Measurements from ENCODE around the gene EFHC1. TPM values are rescaled to one million over a fixed set of nuclear protein-coding genes. Genes with fewer than 3 reads are reported as not detected.
A peak's percentile ranks its signal among the peaks of the same experiment; 100 is the strongest.

Gene EFHC1
- total RNA-seq, 1 donor from 2014 or later, result 9.6 TPM

DNA sequence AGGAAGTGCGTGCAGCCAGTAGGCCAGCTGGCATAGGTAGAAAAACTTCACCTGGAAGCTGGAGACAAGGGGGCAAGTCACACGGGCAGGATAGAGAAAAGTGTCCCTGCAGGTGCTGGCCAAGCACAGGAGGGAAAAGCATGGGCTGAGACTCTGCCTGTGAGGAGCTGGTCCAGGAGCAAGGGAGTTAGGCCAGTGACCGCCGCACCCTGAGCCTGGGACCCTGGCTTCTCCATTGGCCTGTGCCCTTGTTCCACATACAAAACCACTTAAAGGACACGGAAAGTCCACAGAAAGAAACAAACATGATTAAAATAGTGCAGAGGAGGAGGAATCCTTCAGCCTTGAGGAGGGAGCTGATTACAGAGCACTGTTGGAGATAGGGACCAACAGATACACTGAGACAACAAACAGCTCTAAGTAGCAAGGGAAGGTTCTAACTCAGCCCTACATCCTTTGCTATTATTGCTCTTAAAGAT, 88.2 kb downstream of the EFHC1 start:
- Mint-ChIP-seq H3K27ac (ENCODE audit: unreplicated experiment) (peak overlapping the region; percentile 96), H3K27me3 (ENCODE audit: low read depth) (no peaks in the 10 kb centered on the region), H3K36me3 (ENCODE audit: low read depth) (peaks cover 60% of the 10 kb centered on the region), H3K4me1 (ENCODE audit: low read depth) (peaks cover 87% of the 10 kb centered on the region), H3K9me3 (ENCODE audit: low read depth) (no peaks in the 10 kb centered on the region), H3K4me3 (ENCODE audit: unreplicated experiment) (no peak overlapping the region)
- TF ChIP-seq, protein P1, sequence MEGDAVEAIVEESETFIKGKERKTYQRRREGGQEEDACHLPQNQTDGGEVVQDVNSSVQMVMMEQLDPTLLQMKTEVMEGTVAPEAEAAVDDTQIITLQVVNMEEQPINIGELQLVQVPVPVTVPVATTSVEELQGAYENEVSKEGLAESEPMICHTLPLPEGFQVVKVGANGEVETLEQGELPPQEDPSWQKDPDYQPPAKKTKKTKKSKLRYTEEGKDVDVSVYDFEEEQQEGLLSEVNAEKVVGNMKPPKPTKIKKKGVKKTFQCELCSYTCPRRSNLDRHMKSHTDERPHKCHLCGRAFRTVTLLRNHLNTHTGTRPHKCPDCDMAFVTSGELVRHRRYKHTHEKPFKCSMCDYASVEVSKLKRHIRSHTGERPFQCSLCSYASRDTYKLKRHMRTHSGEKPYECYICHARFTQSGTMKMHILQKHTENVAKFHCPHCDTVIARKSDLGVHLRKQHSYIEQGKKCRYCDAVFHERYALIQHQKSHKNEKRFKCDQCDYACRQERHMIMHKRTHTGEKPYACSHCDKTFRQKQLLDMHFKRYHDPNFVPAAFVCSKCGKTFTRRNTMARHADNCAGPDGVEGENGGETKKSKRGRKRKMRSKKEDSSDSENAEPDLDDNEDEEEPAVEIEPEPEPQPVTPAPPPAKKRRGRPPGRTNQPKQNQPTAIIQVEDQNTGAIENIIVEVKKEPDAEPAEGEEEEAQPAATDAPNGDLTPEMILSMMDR (IDR thresholded peaks at IDR 0.05), result no peak
- DNase-seq (ENCODE audit: low spot score), result no peak

DNA sequence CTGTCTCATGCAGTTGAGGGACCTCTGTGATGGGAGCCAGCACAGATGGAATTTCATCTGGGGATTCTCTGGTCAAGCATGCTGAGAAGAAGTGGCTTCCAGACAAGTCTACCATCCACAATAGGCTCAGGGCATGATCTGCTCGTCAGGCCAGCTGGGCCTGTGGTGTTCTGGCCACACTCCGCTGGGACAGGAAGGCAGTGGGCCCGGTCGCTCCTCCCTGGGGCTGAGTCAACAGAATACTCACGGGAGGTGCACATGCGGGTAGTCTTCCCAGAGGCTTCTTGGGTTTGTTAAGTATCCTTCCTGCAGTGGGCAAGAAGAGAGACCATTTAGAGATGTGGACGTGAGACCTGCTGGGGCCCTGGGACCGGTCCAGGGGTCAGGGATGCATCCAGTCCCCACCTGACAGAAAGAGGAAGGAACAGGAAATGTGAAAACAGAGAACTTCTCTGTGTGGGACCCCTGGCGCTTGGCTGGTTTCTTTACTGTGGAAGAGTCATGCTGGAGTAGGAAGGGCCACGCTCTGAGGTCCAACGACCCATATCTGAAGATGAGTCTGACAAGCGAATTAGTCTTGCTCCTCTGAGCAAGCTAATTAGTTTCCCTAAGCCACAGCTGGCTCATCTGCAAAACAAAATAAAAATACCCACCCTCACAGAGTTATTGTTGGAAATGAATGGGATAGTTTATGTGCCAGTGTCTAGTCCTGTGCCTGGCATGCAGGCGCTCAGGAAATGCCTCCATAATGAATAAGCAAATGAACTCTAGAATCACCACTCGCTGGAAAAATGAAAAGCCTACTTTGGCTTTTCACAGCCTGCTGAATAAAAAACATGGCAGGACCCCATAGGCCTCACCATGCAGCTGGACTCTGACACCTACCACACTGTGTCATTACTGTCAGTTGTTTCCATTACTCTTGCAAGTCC, 89.4 kb downstream of the EFHC1 start:
- DNase-seq (ENCODE audit: low spot score), result no peak
- peaks cover 87% of the 10 kb centered on the region for H3K4me1 Mint-ChIP-seq (ENCODE audit: low read depth)
- peak overlapping the region; percentile 96 for H3K27ac Mint-ChIP-seq (ENCODE audit: unreplicated experiment)
- TF ChIP-seq, protein P1 (IDR thresholded peaks at IDR 0.05), result no peak
- H3K27me3 Mint-ChIP-seq (ENCODE audit: low read depth), result no peaks in the 10 kb centered on the region
- H3K4me3 Mint-ChIP-seq (ENCODE audit: unreplicated experiment), result peak overlapping the region; percentile 28
- H3K36me3 Mint-ChIP-seq (ENCODE audit: low read depth), result peaks cover 69% of the 10 kb centered on the region
- H3K9me3 Mint-ChIP-seq (ENCODE audit: low read depth), result no peaks in the 10 kb centered on the region

DNA sequence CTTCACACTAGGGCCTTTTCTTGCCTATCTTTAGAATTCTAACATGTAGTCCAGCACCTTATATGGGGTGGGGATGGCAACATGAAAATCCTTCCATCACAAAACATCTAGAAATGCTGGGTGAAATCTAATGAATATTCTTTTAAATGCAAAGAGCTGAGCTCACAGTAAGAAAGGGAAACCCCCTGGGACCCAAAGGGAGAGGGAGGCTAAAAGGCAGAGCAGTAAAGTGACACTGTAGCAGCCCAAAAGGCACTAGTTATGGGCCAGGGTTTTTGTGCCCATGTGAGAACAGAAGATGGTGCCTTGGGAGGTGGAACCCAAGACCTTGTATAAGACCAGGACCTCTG, 90.0 kb downstream of the EFHC1 start:
- Mint-ChIP-seq H3K27ac (ENCODE audit: unreplicated experiment) (peak overlapping the region; percentile 96), H3K9me3 (ENCODE audit: low read depth) (no peaks in the 10 kb centered on the region), H3K4me1 (ENCODE audit: low read depth) (peaks cover 87% of the 10 kb centered on the region), H3K36me3 (ENCODE audit: low read depth) (peaks cover 69% of the 10 kb centered on the region), H3K27me3 (ENCODE audit: low read depth) (no peaks in the 10 kb centered on the region), H3K4me3 (ENCODE audit: unreplicated experiment) (no peak overlapping the region)
- DNase-seq (ENCODE audit: low spot score), result no peak
- TF ChIP-seq, protein P1 (IDR thresholded peaks at IDR 0.05), result no peak

DNA sequence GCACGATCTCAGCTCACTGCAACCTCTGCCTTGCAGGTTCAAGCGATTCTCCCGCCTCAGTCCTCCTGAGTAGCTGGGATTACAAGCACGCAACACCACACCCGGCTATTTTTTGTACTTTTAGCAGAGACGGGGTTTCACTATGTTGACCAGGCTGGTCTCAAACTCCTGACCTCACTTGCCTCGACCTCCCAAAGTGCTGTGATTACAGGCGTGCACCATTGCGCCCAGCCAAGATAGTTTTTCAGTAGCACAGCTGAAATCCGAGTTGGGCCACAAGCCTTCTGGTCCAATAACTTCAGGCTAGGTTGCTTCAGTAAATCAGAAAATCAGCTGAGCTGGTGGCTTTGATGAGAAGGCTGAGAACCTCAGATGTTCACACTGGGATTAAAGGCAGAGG, 91.0 kb downstream of the EFHC1 start:
- Mint-ChIP-seq H3K27me3 (ENCODE audit: low read depth) (no peaks in the 10 kb centered on the region), H3K4me1 (ENCODE audit: low read depth) (peaks cover 91% of the 10 kb centered on the region), H3K36me3 (ENCODE audit: low read depth) (peaks cover 64% of the 10 kb centered on the region), H3K9me3 (ENCODE audit: low read depth) (no peaks in the 10 kb centered on the region), H3K4me3 (ENCODE audit: unreplicated experiment) (no peak overlapping the region), H3K27ac (ENCODE audit: unreplicated experiment) (peak overlapping the region; percentile 96)
- DNase-seq (ENCODE audit: low spot score), result no peak
- TF ChIP-seq, protein P1 (IDR thresholded peaks at IDR 0.05), result no peak

DNA sequence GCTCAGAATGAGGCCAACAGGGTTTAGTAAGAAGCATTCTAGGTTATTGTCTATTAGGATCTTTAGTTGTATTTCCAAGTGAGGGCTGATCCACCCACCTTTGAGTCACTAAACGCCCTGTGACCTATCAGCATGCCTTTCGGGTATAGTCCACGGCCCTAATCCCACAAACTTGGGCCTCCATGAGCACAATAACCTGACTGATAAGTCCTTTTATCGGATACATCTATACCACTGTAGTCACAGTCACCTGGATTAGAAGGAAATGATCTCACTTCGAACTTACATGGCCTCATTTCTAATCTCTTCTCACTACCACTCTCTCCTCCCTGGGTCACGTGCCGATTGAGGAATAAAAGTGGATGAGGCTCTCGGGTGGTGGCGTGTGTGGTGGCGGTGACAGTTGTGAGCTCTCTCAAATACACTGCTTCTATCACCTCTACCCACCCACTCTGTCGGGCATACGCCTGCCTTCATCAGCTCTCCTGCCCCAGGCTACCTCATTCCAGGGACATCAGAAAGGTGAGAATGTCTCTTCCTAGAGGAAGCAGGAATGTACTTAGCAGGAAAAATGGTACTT, 91.5 kb downstream of the EFHC1 start:
- TF ChIP-seq, protein P1 (IDR thresholded peaks at IDR 0.05), result no peak
- peaks cover 92% of the 10 kb centered on the region for H3K4me1 Mint-ChIP-seq (ENCODE audit: low read depth)
- H3K27ac Mint-ChIP-seq (ENCODE audit: unreplicated experiment), result peak overlapping the region; percentile 96
- DNase-seq (ENCODE audit: low spot score), result no peak
- H3K9me3 Mint-ChIP-seq (ENCODE audit: low read depth), result no peaks in the 10 kb centered on the region
- H3K4me3 Mint-ChIP-seq (ENCODE audit: unreplicated experiment), result no peak overlapping the region
- peaks cover 65% of the 10 kb centered on the region for H3K36me3 Mint-ChIP-seq (ENCODE audit: low read depth)
- no peaks in the 10 kb centered on the region for H3K27me3 Mint-ChIP-seq (ENCODE audit: low read depth)
